ENCODE data around the gene CEP170. TPM values are rescaled to one million over a fixed set of nuclear protein-coding genes. Genes with fewer than 3 reads are reported as not detected.

CEP170 gene
- total RNA-seq, 1 donor from 2014 or later = 51.3 TPM

DNA sequence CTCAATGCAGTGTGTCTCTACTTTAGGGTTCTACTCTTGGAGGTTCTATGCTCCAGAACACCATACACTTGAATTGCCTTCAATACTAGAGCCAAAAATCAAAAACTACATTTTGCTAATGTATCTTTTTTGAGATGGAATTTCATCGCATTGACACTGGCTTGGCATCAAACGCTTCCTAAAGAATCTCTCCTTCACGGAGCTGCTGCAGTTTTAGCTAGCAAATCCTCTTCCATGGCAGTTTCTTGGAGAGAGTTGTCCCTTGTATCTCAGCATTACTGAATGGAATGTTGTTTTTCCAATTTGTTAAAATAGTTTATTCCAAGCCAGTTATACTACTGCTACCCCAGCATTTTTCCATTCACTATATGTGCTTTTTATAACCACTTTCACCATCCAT is 18.4 kb upstream of the CEP170 start:
- TF ChIP-seq, protein P1, sequence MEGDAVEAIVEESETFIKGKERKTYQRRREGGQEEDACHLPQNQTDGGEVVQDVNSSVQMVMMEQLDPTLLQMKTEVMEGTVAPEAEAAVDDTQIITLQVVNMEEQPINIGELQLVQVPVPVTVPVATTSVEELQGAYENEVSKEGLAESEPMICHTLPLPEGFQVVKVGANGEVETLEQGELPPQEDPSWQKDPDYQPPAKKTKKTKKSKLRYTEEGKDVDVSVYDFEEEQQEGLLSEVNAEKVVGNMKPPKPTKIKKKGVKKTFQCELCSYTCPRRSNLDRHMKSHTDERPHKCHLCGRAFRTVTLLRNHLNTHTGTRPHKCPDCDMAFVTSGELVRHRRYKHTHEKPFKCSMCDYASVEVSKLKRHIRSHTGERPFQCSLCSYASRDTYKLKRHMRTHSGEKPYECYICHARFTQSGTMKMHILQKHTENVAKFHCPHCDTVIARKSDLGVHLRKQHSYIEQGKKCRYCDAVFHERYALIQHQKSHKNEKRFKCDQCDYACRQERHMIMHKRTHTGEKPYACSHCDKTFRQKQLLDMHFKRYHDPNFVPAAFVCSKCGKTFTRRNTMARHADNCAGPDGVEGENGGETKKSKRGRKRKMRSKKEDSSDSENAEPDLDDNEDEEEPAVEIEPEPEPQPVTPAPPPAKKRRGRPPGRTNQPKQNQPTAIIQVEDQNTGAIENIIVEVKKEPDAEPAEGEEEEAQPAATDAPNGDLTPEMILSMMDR (IDR thresholded peaks at IDR 0.05; ENCODE audit: borderline replicate concordance) = no peak
- Histone ChIP-seq H3K4me3 (no peak overlapping the region), H3K36me3 (peaks cover 60% of the 10 kb centered on the region), H3K4me1 (peaks cover 22% of the 10 kb centered on the region), H3K9me3 (replicated peaks) (peaks cover 19% of the 10 kb centered on the region), H3K27me3 (ENCODE audit: low read depth) (no peaks in the 10 kb centered on the region), H3K27ac (replicated peaks) (no peak overlapping the region)
- intact Hi-C loops (cut with micrococcal nuclease) = no loop called here
- no peak for DNase-seq

DNA sequence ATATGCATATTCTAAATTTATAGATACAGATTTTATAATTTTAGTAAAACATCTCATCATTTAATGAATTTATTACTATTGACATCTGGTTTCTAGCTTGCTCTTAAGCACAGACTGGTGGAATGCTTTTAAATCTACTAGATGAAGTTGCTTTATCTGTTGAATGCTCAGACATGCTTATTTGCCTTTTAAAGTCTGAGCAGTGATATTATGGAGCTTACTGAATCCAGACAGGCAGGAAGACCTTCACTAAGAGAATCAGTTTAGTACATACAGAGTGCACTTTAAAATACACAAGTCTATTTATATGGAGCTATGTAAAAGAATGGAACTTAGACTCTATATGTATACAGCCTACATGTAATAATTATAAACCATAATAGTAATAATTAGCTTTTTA is 17.3 kb upstream of the CEP170 start:
- peaks cover 9% of the 10 kb centered on the region for H3K9me3 ChIP-seq (replicated peaks)
- H3K4me3 ChIP-seq = no peak overlapping the region
- TF ChIP-seq, protein P1 (IDR thresholded peaks at IDR 0.05; ENCODE audit: borderline replicate concordance) = no peak
- peaks cover 49% of the 10 kb centered on the region for H3K36me3 ChIP-seq
- intact Hi-C loops (cut with micrococcal nuclease) = no loop called here
- H3K27me3 ChIP-seq (ENCODE audit: low read depth) = no peaks in the 10 kb centered on the region
- DNase-seq = no peak
- H3K4me1 ChIP-seq = peaks cover 30% of the 10 kb centered on the region
- H3K27ac ChIP-seq (replicated peaks) = no peak overlapping the region

DNA sequence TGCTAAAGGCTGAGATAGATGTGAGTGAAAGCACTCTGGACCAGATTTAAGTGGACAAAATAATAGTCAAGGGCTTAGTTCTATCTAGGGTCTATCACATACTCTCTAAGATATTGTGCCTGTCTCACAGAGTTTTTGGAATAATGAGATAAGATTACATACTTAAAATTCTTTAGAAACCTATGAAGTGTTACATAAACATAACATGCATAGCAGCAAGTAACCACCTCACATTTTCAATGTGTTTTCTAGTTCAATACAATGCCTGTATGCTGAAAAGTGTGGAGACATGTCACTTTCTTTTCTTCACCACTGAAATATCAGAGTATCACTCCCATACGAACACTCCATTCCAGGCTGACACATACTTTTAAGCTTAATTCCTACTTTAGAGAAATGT is 16.9 kb upstream of the CEP170 start:
- no peak overlapping the region for H3K4me3 ChIP-seq
- peaks cover 5% of the 10 kb centered on the region for H3K9me3 ChIP-seq (replicated peaks)
- DNase-seq = no peak
- intact Hi-C loops (cut with micrococcal nuclease) = no loop called here
- peaks cover 30% of the 10 kb centered on the region for H3K4me1 ChIP-seq
- H3K27me3 ChIP-seq (ENCODE audit: low read depth) = no peaks in the 10 kb centered on the region
- peaks cover 45% of the 10 kb centered on the region for H3K36me3 ChIP-seq
- H3K27ac ChIP-seq (replicated peaks) = no peak overlapping the region
- TF ChIP-seq, protein P1 (IDR thresholded peaks at IDR 0.05; ENCODE audit: borderline replicate concordance) = no peak

DNA sequence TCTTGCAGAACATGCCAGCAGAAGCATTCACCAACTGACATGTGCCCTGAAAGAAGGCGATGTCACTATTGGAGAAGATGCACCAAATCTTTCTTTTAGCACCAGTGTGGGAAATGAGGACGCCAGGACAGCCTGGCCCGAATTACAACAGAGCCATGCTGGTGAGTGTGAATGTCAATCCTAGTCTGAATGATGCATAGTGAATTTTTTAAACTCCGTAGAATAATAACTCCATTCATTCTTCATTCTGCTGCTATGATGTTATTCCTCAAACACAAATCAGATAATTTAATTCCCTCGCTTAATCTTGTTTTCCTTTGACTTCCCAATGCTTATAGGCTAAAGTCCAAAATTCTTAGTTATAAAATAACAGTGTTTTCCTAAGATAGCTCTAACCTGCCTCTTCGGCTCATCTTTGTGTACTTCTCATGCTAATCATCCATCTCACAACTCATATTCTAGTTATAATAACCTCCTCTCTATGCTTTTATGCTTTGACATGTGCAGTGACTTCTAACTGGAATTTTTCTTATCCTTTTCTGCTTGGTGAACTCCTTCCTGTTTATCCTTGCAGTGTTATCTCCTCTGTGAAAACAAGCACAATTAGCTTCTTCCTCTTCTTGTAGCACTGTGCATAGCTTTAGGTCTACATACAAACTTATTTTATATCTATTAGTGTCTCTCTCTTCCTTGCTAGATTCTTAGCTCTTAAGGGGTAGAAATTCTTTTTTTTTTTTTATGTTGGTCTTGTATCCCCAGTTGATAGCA is 15.2 kb upstream of the CEP170 start:
- H3K36me3 ChIP-seq = peaks cover 28% of the 10 kb centered on the region
- no peaks in the 10 kb centered on the region for H3K27me3 ChIP-seq (ENCODE audit: low read depth)
- intact Hi-C loops (cut with micrococcal nuclease) = no loop called here
- DNase-seq = no peak
- H3K27ac ChIP-seq (replicated peaks) = no peak overlapping the region
- H3K9me3 ChIP-seq (replicated peaks) = no peaks in the 10 kb centered on the region
- H3K4me3 ChIP-seq = no peak overlapping the region
- TF ChIP-seq, protein P1 (IDR thresholded peaks at IDR 0.05; ENCODE audit: borderline replicate concordance) = no peak
- H3K4me1 ChIP-seq = peaks cover 30% of the 10 kb centered on the region

DNA sequence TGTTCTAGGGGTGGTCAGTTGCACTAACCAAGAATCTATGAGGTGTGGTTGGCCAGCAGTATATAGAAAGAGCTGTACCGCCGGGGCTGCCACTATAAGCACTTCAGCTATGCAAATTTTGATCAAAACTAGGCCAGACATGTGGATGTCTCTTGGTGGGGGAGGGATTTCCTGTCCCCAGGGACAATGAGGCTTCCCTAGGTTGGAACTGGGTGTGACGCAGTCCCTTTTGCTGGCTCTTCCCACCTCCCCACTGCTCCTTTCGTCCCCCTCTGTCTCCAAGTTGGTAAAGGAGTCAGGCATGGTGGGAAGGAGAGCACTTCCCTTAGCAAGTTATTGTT is 14.3 kb upstream of the CEP170 start:
- TF ChIP-seq, protein P1 (IDR thresholded peaks at IDR 0.05; ENCODE audit: borderline replicate concordance) = no peak
- Histone ChIP-seq H3K4me1 (peaks cover 38% of the 10 kb centered on the region), H3K9me3 (replicated peaks) (no peaks in the 10 kb centered on the region), H3K36me3 (peaks cover 19% of the 10 kb centered on the region), H3K27me3 (ENCODE audit: low read depth) (no peaks in the 10 kb centered on the region), H3K4me3 (peak overlapping the region; percentile 24), H3K27ac (replicated peaks) (peak overlapping the region; percentile 34)
- intact Hi-C loops (cut with micrococcal nuclease) = no loop called here
- DNase-seq = no peak

Data from left ventricle myocardium inferior (tissue), 1 donor.